Astrocyte (in vitro differentiated cells and primary cell): ENCODE measurements around the gene PPP1R12C. TPM values are rescaled to one million over a fixed set of nuclear protein-coding genes. Genes with fewer than 3 reads are reported as not detected.

ENCODE experiments used
- DNase-seq: peaks from one replicate; pipeline ENCODE4 v3.0.0-alpha.2; 2010; ENCODE audit warnings: low read depth
- FAIRE-seq: peaks from 2 replicates; lab custom pipeline; 2011; peaks lifted over from hg19 to GRCh38; lab: Jason Lieb, UNC
- H2AFZ ChIP-seq: 2 replicates; pipeline ENCODE4 v1.6.0; 2012; ENCODE audit warnings: low read depth, low read length, inconsistent platforms
- H3K27ac ChIP-seq: 2 replicates; pipeline ENCODE4 v1.5.1; 2011; ENCODE audit warnings: low read depth, low read length, inconsistent platforms
- H3K27me3 ChIP-seq: 2 replicates; pipeline ENCODE4 v1.6.0; 2011; ENCODE audit warnings: low read length, inconsistent platforms; ENCODE audit not compliant: insufficient read depth
- H3K36me3 ChIP-seq: 2 replicates; pipeline ENCODE4 v1.5.1; 2011; ENCODE audit warnings: low read length, inconsistent platforms; ENCODE audit not compliant: insufficient read depth
- H3K4me1 ChIP-seq: 2 replicates; pipeline ENCODE4 v1.5.1; 2011; ENCODE audit warnings: low read length, inconsistent platforms; ENCODE audit not compliant: insufficient read depth
- H3K4me2 ChIP-seq: 2 replicates; pipeline ENCODE4 v1.6.0; 2012; ENCODE audit warnings: low read length, inconsistent platforms
- H3K4me3 ChIP-seq: 2 replicates; pipeline ENCODE4 v1.5.1; 2011; ENCODE audit warnings: low read depth, mild to moderate bottlenecking, low read length, inconsistent platforms; ENCODE audit not compliant: insufficient read depth
- H3K79me2 ChIP-seq: 2 replicates; pipeline ENCODE4 v1.6.0; 2012; ENCODE audit warnings: mild to moderate bottlenecking, low read length, inconsistent platforms; ENCODE audit not compliant: insufficient read depth
- H3K9ac ChIP-seq: 2 replicates; pipeline ENCODE4 v1.6.0; 2012; ENCODE audit warnings: mild to moderate bottlenecking, low read length, inconsistent platforms
- H3K9me3 ChIP-seq: 2 replicates; pipeline ENCODE4 v1.5.1; 2012; ENCODE audit warnings: low read depth, mild to moderate bottlenecking, low read length, inconsistent platforms; ENCODE audit not compliant: insufficient read depth
- H4K20me1 ChIP-seq: 2 replicates; pipeline ENCODE4 v1.6.0; 2012; ENCODE audit warnings: low read length, inconsistent platforms; ENCODE audit not compliant: insufficient read depth
- H3K27ac Mint-ChIP-seq: one replicate; pipeline ENCODE4 v1.8.0; 2021; ENCODE audit warnings: mild to moderate bottlenecking, mixed read lengths; ENCODE audit not compliant: unreplicated experiment
- H3K27me3 Mint-ChIP-seq: one replicate; pipeline ENCODE4 v1.8.0; 2021; ENCODE audit warnings: low read depth, mixed read lengths; ENCODE audit not compliant: unreplicated experiment
- H3K36me3 Mint-ChIP-seq: one replicate; pipeline ENCODE4 v1.8.0; 2021; ENCODE audit warnings: low read depth, mixed read lengths; ENCODE audit not compliant: unreplicated experiment
- H3K4me1 Mint-ChIP-seq: one replicate; pipeline ENCODE4 v1.8.0; 2021; ENCODE audit warnings: low read depth, mixed read lengths; ENCODE audit not compliant: unreplicated experiment
- H3K4me3 Mint-ChIP-seq: one replicate; pipeline ENCODE4 v1.8.0; 2021; ENCODE audit warnings: mild to moderate bottlenecking, moderate library complexity, mixed read lengths; ENCODE audit not compliant: unreplicated experiment
- H3K9me3 Mint-ChIP-seq: one replicate; pipeline ENCODE4 v1.8.0; 2021; ENCODE audit warnings: mild to moderate bottlenecking, mixed read lengths; ENCODE audit not compliant: unreplicated experiment
- CTCF ChIP-seq: IDR thresholded peaks from 2 replicates; pipeline ENCODE4 v1.5.1; 2011; ENCODE audit warnings: low read depth, mild to moderate bottlenecking, inconsistent platforms, low read length, moderate library complexity; ENCODE audit not compliant: insufficient read depth
- EZH2 ChIP-seq: IDR thresholded peaks from 2 replicates; pipeline ENCODE4 v1.6.1; 2012; ENCODE audit warnings: mild to moderate bottlenecking, low read length, inconsistent platforms; ENCODE audit not compliant: insufficient read depth
- total RNA-seq: library from RNA; stranded (reverse); gene quantifications from 2 replicates; pipeline ENCODE4 v1.2.1, GENCODE V29; 2021

Gene PPP1R12C
- total RNA-seq, 1 donor from 2014 or later, result 86.2 TPM

GRCh38 chr19:55146078-55146704 lies 28.8 kb upstream of the PPP1R12C start:
- H3K9ac ChIP-seq, result no peak overlapping the region
- H3K4me3 Mint-ChIP-seq, result no peak overlapping the region
- no peaks in the 10 kb centered on the region for H3K36me3 ChIP-seq
- H3K27me3 ChIP-seq, result peaks cover 38% of the 10 kb centered on the region
- peaks cover 42% of the 10 kb centered on the region for H3K27me3 Mint-ChIP-seq
- no peaks in the 10 kb centered on the region for H4K20me1 ChIP-seq
- no peak for DNase-seq
- H3K4me3 ChIP-seq, result no peak overlapping the region
- H3K4me1 Mint-ChIP-seq, result peaks cover 2% of the 10 kb centered on the region
- H2AFZ ChIP-seq, result no peak overlapping the region
- FAIRE-seq, result no peak
- H3K4me2 ChIP-seq, result no peak overlapping the region
- no peaks in the 10 kb centered on the region for H3K79me2 ChIP-seq
- peaks cover 2% of the 10 kb centered on the region for H3K4me1 ChIP-seq
- no peak for TF ChIP-seq CTCF
- TF ChIP-seq EZH2, result no peak
- H3K36me3 Mint-ChIP-seq, result no peaks in the 10 kb centered on the region
- H3K9me3 Mint-ChIP-seq, result peaks cover 2% of the 10 kb centered on the region
- no peaks in the 10 kb centered on the region for H3K9me3 ChIP-seq
- no peak overlapping the region for H3K27ac ChIP-seq
- H3K27ac Mint-ChIP-seq, result no peak overlapping the region

- FAIRE-seq, result no peak
- H3K36me3 Mint-ChIP-seq, result no peaks in the 10 kb centered on the region
- Histone ChIP-seq H3K4me3 (no peak overlapping the region), H3K9me3 (no peaks in the 10 kb centered on the region), H3K27me3 (peaks cover 33% of the 10 kb centered on the region), H3K9ac (no peak overlapping the region), H3K27ac (no peak overlapping the region), H2AFZ (no peak overlapping the region), H3K4me1 (peaks cover 2% of the 10 kb centered on the region), H3K4me2 (no peak overlapping the region), H3K36me3 (no peaks in the 10 kb centered on the region), H3K79me2 (no peaks in the 10 kb centered on the region), H4K20me1 (no peaks in the 10 kb centered on the region)
- peaks cover 1% of the 10 kb centered on the region for H3K9me3 Mint-ChIP-seq
- DNase-seq, result no peak
- peaks cover 2% of the 10 kb centered on the region for H3K4me1 Mint-ChIP-seq
- no peak overlapping the region for H3K27ac Mint-ChIP-seq
- peaks cover 40% of the 10 kb centered on the region for H3K27me3 Mint-ChIP-seq
- TF ChIP-seq EZH2 (no peak), CTCF (no peak)
- H3K4me3 Mint-ChIP-seq, result no peak overlapping the region
Observed at GRCh38 chr19:55145232-55145631, 27.8 kb upstream of the PPP1R12C start.

GRCh38 chr19:55141696-55142095 lies 24.3 kb upstream of the PPP1R12C start:
- Histone ChIP-seq H3K9ac (no peak overlapping the region), H3K27ac (no peak overlapping the region), H2AFZ (peak overlapping the region; percentile 56), H3K4me1 (peaks cover under 1% of the 10 kb centered on the region), H3K27me3 (peaks cover 14% of the 10 kb centered on the region), H3K4me3 (no peak overlapping the region), H3K4me2 (peak overlapping the region; percentile 69), H3K79me2 (no peaks in the 10 kb centered on the region), H3K36me3 (no peaks in the 10 kb centered on the region), H3K9me3 (no peaks in the 10 kb centered on the region), H4K20me1 (no peaks in the 10 kb centered on the region)
- FAIRE-seq (no peak), DNase-seq (no peak)
- TF ChIP-seq CTCF (no peak), EZH2 (no peak)
- Mint-ChIP-seq H3K4me1 (no peaks in the 10 kb centered on the region), H3K4me3 (no peak overlapping the region), H3K9me3 (no peaks in the 10 kb centered on the region), H3K27ac (no peak overlapping the region), H3K36me3 (no peaks in the 10 kb centered on the region), H3K27me3 (peaks cover 29% of the 10 kb centered on the region)
